HG02840 (cell line): ENCODE measurements around the gene GIMAP5.

Experiments used
- ATAC-seq: cut with Tn5 transposase; IDR thresholded peaks from one replicate; pipeline ENCODE4 v1.9.1; 2021; ENCODE audit warnings: mild to moderate bottlenecking, moderate library complexity, moderate number of reproducible peaks; ENCODE audit not compliant: unreplicated experiment, low FRiP score

The GIMAP5 gene

DNA sequence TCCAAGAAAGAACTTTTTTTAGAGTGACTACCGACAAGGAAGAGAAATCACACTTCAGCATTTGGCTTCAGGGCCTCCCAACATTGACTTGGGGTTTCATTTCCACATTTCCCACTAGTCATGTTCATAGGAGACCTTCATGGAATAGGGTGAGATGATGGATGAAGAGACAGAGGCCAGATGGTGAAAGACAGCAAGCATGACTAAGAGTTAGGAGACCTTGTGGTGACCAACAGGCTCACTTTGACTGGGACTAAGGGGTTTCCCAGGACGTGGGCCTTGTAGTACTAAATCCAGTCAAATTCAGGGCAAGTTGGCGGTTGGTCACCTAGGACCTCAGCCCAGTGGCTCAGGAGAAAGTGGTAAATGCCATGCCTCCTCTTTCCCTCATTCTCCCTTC is 3.0 kb upstream of the GIMAP5 start:
- no peak for ATAC-seq

DNA sequence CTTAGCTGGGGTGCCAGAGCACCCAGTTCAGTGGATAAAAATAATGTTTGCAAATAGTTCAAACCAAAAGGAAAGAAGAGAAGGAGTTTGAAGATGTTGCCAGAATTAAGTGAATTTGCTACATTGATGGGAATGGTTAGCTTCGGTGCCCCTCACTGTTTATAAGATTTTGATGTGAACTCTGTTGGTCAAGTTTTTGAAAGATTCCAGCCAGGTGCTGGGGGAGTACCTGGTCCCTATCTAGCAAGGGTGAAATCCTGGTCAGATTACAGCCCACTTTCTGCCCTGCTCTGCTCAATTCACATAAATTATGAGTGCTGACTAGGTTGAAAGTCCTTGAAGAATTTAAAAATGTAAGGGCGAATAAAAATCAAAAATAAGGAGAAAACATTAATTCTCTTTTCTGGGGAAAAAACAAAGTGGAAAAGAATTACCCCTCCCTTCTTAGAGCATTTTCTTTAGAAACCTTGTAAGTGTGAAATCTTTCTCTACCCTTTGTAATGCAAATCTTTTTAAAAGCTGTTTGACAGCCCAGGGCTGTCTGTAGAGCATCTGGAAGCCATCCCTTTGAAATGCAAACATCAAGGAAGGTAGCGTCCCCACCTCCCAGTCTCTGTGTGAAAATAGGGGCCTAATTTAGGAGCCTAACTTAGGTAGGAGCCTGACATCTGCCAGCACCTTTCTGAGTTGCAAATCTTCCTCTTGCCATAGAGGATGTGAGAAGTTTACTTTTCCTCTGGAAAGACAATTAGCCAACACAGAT is 1.4 kb upstream of the GIMAP5 start:
- ATAC-seq = no peak

DNA sequence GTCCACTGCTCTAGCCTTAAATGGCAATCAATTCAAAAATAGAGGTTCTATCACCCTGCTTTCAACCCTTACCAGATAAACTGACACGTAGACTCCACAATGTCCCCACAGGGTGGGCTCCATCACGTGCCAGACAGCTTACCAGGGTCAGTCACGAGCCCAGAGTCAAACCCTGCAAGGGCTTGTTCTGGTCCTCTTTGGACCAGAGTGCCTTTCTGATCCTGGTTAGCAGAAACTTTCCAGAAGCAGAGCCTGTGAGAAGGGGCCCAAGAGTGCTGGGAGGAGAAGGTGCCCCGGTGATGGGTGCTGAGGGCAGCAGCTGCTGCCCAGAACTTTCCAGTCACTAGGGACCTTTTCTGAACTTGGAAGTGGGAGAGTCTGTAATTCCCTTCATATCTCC is 354 bp upstream of the GIMAP5 start:
- no peak for ATAC-seq

DNA sequence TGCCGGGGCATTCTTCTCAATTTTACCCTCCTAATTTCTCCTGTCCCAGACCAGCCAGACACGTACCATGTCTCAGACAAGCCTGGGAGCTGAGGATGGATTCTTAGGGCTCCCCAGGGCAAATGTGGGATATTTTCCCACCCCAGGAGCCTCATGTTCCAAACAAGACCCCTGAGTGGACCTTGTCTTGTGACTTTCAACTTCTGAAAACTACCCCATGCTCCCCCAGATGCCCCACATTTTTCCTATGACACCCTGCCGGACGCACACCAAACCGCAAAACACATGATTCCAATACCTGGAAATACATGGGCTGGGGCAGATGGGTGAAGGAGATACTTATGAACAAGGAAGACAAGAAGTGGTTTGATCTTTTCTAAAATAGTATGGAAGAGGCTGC is 874 bp downstream of the GIMAP5 start:
- no peak for ATAC-seq

DNA sequence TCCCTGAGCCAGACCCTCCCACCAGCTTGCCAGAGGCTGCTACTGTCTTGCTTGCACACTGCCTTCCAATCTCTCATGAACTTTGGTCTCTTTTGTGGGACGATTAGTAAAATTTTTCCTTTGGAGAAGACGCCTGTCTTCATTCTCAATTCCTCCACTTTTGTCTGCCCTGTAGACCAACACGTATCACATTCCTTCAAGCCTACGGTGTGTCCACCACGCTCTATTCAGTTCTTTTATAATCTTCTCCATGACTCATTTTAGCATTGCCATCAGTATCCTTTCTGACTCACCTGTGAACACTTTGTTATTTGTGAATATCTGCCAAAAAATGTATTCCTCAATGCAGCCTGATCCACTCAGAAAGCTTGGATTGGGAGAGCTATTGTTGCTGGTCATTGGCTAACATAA is 1.4 kb downstream of the GIMAP5 start:
- no peak for ATAC-seq

DNA sequence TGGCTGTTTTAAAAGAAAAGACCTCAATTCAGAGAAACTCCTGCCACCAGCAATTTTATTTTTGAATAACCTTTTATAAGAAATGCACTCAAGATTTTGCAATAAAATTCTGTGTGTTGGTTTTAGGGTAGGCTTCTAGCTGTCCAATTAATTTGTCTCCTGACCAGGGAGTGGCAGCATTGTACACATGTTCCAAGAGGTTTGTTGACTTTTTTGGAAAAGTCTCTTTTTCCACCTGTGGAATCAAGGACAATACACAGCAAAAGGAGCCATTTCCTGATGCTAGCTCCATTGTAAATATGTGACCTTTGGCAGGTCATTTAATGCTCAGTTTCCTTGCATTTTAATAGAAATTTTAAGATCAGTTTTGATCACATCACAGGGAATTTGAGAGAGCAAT is 1.8 kb downstream of the GIMAP5 start:
- ATAC-seq = no peak

DNA sequence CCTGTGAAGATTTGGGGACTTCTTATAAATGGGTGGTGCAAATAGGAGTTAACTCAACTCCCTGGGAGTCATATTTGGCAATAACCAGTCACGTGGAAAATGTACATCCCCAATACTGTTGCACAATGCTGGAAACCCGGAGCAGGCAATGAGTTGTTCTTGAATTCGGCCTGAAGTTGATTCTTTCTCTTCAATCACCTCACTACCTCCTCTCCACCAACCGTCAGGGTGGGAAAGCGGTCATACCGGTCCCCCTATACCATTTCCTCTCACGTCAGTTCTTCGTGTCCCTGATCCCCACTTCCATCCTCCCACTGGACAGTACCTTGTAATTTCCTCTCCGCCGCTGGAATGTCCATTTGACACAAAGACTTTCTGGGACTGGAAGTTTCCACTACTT is 2.8 kb downstream of the GIMAP5 start:
- ATAC-seq = no peak

DNA sequence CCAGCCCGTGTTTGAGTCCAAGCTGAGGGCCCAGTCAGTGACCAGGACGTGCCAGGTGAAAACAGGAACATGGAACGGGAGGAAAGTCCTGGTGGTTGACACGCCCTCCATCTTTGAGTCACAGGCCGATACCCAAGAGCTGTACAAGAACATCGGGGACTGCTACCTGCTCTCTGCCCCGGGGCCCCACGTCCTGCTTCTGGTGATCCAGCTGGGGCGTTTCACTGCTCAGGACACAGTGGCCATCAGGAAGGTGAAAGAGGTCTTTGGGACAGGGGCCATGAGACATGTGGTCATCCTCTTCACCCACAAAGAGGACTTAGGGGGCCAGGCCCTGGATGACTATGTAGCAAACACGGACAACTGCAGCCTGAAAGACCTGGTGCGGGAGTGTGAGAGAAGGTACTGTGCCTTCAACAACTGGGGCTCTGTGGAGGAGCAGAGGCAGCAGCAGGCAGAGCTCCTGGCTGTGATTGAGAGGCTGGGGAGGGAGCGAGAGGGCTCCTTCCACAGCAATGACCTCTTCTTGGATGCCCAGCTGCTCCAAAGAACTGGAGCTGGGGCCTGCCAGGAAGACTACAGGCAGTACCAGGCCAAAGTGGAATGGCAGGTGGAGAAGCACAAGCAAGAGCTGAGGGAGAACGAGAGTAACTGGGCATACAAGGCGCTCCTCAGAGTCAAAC is 5.2 kb downstream of the GIMAP5 start:
- ATAC-seq = no peak

DNA sequence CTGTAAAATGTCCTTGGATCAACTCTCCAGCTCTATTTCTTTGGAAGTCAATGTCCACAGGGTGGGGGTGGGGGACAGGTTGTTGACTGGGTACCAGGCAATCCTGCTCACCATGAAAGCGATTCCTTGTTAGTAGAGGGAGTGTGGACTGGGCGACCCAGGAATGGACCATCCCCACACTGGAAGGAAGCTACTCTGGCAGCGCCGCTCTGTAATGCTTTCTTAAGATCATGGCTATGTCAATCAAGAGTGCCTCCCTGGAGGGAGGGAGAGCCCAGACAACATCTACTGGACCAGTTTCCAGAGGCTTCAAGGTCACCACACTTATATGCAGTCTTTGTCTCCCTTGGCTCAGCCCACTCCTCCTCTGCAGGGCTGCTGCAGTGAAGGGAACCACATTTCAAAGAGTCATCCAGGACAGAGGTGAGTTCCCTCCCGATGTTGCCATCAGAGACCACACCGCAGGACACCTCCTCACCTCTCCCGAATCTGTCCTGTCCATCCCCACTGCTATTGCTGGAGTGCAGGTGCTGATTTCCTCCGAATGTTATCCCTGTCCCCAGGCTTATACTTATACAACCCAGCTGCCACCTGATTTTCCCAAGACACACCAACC is 6.9 kb downstream of the GIMAP5 start:
- ATAC-seq = no peak

DNA sequence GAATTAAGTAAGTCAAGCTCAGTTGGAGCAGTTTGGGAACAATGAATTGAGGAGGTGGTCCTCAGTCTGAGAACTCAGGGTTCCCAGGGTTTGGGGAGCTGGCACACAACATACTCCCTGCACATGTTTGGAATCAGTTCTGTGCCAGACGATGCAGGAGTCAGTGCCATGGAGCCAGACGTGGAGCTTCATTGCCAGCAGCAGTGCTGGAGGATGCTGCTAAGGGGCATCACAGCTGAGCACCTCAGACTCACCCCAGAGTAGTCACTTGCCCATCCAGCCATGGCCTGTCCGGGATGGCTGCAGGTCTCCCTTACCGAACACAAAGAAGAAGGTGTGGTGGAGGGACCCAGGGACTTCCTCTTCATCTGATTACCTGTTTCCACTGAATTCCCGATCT is 7.9 kb downstream of the GIMAP5 start:
- ATAC-seq = no peak

DNA sequence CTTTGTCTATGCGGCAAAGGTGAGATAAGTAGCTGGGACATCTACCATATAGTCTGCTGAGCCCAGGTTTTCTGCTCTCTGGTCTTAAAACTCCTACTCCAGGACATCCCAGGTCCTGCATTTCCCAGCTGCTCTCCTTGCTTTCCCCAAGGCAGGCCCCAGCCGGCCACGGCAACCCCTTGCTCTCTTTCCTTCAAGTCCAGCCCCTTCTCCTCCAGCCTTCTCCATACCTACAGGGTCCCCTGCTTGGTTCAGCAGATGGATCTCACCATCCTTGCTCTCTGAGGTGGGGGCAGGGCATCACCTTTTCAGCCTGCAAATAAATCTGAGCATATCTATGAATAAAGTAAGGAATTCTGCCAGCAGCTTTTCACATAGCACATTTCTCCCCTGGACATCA is 8.7 kb downstream of the GIMAP5 start:
- no peak for ATAC-seq

DNA sequence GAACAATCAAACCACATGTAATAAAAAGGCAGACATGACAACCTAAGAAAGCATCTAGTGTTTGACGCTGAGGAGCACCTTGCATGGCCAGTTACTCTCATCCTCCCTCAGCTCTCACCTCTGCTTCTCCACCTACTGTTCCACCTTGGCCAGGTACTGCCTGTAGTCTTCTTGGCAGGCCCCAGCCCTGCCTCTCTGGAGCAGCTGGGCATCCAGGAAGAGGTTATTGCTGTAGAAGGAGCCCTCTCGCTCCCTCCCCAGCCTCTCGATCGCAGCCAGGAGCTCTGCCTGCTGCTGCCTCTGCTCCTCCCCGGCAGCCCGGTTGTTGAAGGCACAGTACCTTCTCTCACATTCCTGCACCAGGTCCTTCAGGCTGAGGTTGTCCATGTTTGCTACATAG is 9.7 kb downstream of the GIMAP5 start:
- ATAC-seq = no peak

DNA sequence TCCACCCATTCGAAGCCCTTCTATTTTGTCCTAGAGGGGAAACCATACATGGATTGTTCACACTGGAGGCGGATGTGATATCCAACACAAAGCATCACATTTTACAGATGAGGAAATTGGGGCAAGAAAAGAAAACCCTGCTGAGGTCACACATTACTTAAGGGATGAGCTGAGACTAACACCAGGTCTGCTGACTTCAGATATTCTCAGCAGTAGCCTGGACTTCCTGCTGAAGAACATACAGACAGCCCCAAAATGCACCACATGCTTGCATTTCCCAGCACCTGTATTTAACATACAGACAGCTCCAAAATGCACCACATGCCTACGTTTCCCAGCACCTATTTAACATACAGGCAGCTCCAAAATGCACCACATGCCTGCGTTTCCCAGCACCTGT is 11.2 kb downstream of the GIMAP5 start:
- ATAC-seq = no peak

DNA sequence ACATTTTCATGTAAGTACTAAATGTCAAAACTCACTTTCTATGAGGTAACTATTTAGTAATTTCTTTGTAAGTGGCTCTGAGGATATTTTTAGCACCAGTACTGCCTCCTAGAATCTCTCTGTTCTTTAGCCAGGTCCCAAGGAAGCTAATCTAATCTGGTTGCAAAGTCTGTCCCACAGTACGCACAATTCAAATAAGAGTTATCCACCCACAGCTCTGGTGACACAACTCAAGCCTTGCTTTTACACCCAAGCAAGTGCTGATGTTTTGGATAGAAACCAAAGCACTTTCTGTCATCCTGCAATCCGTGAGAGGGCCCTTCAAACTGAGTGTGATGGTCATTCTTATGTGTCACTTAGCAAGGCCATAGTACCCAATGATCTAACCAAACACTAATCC is 14.5 kb downstream of the GIMAP5 start:
- no peak for ATAC-seq

DNA sequence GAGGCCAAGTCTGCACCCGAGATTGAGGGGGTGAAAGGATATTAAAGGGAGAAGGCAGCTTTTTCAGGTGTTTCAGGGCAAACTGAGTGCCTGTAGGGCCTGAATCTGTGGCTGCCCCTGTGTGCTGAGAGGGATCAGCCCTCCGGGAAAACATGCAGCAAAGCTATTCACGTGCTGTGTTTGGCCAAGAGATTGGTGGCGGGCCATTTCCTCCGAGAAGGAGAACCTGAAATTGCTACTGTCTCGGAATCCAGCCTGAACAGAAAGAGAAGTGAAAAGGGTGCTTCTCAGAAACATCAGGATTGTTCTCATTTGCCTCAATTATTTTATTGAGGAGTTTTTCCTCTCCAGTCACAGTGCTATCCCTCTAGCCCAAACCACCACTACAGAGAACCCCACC is 16.0 kb downstream of the GIMAP5 start:
- no peak for ATAC-seq

DNA sequence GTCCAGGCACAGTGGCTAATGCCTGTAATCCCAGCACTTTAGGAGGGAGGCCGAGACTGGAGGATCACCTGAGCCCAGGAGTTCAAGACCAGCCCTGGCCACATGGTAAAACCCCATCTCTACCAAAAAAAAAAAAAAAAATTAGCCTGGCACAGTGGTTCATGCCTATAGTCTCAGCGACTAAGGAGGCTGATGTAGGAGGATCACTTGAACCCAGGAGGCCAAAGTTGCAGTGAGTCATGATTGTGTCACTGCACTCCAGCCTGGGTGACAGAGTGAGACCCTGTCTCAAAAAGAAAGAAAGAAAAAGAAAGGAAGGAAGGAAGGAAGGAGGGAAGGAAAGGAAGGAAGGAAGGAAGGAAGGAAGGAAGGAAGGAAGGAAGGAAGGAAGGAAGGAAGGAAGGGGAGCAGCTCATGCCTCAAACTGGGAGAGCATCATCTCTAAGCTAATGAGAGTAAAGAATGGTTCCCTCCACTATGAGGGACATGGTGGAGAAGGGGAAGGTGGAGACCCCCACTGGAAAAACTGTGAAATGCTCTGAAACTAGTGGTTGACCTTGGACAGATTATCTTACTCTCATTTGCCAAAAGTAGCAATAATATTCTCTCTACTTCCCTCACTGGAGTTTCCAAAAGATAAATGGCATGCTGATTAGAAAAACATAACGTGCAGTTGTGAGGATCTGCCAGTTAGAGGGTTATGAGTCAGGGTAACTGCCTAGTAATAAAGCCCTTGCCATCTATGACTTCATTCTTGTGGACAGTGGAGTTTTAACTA is 16.8 kb downstream of the GIMAP5 start:
- no peak for ATAC-seq

DNA sequence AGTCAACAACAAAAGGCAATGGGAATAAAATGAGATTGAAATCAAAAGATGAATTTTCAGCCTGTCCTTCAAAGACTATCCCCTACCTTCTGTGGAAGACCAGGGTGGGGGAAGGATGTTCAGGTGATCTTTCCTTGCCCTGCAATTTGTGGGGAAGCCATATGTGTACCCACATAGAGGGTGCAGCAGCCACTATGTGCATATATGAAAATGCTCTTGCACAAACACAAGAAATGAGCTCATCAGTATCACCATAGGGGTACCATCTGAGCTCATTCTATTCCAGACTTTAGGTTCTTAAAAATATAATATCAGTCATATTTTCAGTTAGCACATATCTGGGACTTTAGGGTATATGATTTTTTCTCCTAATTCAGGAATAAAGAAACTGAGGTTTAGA is 17.7 kb downstream of the GIMAP5 start:
- no peak for ATAC-seq

DNA sequence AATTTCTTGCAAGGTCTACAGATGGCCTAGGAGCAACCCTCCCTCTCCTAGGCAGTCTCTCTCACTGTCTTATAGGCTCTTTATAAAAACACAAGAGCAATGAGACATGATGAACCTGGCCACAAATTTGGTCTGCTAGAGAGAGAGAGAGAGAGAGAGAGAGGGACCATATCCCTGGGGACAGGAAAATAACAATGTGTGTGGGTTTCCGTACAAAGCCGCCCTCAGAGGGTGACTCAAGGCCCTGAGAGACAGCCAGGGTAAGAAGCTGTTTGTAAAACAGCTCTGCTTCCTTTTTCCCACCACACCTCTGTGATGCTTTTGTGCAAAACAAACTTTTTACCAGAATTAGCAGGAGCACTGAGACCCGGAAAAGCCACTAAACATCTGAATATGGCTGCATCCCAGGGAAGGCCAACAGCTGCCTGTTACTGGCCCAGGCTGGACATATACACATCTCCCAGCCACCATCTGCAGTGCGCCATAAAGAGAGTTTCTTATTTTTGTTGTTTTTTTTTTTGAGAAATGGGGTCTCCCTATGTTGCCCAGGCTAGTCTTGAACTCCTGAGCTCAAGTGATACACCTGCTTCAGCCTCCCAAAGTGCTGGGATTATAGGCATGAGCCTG is 18.4 kb downstream of the GIMAP5 start:
- no peak for ATAC-seq

DNA sequence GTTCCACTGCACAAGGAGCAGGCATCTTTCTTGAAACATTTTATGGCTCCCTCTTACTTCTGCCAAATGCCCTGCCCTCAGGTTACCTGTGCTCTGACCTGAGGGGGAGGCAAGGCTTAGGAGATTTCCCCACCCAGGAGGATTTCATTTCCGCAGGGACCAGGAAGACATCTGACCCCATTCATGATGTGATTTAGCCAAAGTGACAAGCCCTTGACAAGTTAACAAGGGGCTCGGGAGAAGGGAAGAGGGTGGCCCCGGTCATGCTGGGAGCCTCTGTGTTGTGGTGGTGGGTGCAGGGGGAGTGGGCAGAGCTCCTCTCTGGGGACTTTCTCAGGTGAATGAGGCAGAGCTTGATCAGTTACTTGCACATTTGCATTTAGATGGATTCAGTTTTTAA is 18.9 kb downstream of the GIMAP5 start:
- no peak for ATAC-seq

DNA sequence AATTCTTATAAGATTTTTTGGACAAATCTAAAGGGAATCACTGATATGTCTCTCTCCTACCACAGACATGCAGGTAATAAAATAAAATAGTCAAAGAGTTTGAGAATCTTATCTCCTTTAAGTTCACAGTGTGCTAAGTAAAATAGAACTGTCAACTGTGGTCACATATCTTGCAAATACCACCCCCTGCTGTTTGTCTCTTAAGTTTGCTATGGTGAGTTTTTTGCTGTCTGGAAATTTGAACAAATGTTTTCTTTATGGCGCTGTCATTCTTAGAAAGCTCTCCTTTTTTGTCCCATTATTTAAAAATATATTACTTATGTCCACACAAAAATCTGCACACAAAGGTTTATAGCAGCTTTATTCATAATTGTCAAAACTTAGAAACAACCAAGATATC is 19.6 kb downstream of the GIMAP5 start:
- no peak for ATAC-seq

DNA sequence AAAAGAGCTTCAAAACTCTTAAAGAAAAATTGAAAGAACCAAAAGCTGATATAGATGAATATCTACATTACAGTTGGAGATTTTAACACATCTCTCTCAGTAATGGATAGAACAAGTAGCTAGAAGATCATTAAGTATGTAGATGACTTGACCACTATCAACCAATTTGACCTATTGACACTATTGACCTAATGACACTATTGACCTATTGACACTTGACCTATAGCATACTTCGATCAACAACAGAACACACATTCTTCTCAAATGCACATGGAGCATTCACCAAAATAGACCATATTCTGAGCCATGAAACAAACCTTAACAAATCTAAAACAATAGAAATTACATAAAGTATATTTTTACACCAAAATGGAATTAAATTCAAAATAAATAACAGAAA is 22.3 kb downstream of the GIMAP5 start:
- no peak for ATAC-seq
